DOHH2 (cell line): ENCODE data around the gene HLA-A.

ENCODE experiments used
- H3F3A ChIP-seq: fragments of 200-600 bp; sonication (generic), shearing (Covaris generic); 2 replicates; pipeline ENCODE4 v1.6.0; 2016; ENCODE audit warnings: antibody characterized with exemption, mild to moderate bottlenecking; ENCODE audit not compliant: control insufficient read depth, insufficient read depth
- H3K27ac ChIP-seq: fragments of 200-600 bp; sonication (generic); 2 replicates; pipeline ENCODE4 v1.5.1; 2014; ENCODE audit warnings: low read depth, mild to moderate bottlenecking, low read length, moderate library complexity
- H3K27me3 ChIP-seq: fragments of 200-600 bp; sonication (generic); 2 replicates; pipeline ENCODE4 v1.6.1; 2014; ENCODE audit warnings: mild to moderate bottlenecking, low read length, mixed read lengths; ENCODE audit not compliant: control insufficient read depth
- H3K36me3 ChIP-seq: fragments of 200-600 bp; sonication (generic); 2 replicates; pipeline ENCODE4 v1.6.1; 2014; ENCODE audit warnings: mild to moderate bottlenecking, low read length, moderate library complexity, mixed read lengths; ENCODE audit not compliant: control insufficient read depth
- H3K4me1 ChIP-seq: fragments of 200-600 bp; sonication (generic); 2 replicates; pipeline ENCODE4 v1.6.1; 2014; ENCODE audit warnings: mild to moderate bottlenecking, low read length, mixed read lengths; ENCODE audit not compliant: control insufficient read depth
- H3K4me2 ChIP-seq: fragments of 200-600 bp; sonication (generic); 2 replicates; pipeline ENCODE4 v1.6.0; 2014; ENCODE audit warnings: mild to moderate bottlenecking, low read length, moderate library complexity
- H3K4me3 ChIP-seq: fragments of 200-600 bp; sonication (generic); 2 replicates; pipeline ENCODE4 v1.5.1; 2014; ENCODE audit warnings: mild to moderate bottlenecking, low read length, mixed read lengths
- H3K79me2 ChIP-seq: fragments of 200-600 bp; sonication (generic); 2 replicates; pipeline ENCODE4 v1.6.1; 2014; ENCODE audit warnings: mild to moderate bottlenecking, low read length, mixed read lengths; ENCODE audit not compliant: control insufficient read depth
- H3K9me2 ChIP-seq: fragments of 200-600 bp; sonication (generic); replicated peaks from 2 replicates; pipeline ENCODE4 v1.6.1; 2014; ENCODE audit warnings: mild to moderate bottlenecking, low read length, mixed read lengths; ENCODE audit not compliant: control insufficient read depth
- H3K9me3 ChIP-seq: fragments of 200-600 bp; sonication (generic); 2 replicates; pipeline ENCODE4 v1.6.1; 2014; ENCODE audit warnings: antibody characterized with exemption, low read length, mixed read lengths; ENCODE audit not compliant: control insufficient read depth, insufficient read depth
- H4K20me1 ChIP-seq: fragments of 200-600 bp; sonication (generic); 2 replicates; pipeline ENCODE4 v1.6.0; 2014; ENCODE audit warnings: low read depth, mild to moderate bottlenecking, antibody characterized with exemption, low read length, moderate library complexity; ENCODE audit not compliant: control insufficient read depth, insufficient read depth
- EZH2phosphoT487 ChIP-seq: fragments of 200-600 bp; sonication (generic); IDR thresholded peaks from 2 replicates; pipeline ENCODE4 v1.6.1; 2017; ENCODE audit warnings: borderline replicate concordance, mild to moderate bottlenecking, antibody characterized with exemption, low read length, moderate library complexity, mixed read lengths
- TF ChIP-seq, protein P1 (sequence below): fragments of 200-600 bp; sonication (generic); IDR thresholded peaks from one replicate; pipeline ENCODE4 v1.5.1; 2014; ENCODE audit warnings: antibody characterized with exemption, mild to moderate bottlenecking, low read depth, low read length; ENCODE audit not compliant: poor library complexity, severe bottlenecking

HLA-A gene

DNA sequence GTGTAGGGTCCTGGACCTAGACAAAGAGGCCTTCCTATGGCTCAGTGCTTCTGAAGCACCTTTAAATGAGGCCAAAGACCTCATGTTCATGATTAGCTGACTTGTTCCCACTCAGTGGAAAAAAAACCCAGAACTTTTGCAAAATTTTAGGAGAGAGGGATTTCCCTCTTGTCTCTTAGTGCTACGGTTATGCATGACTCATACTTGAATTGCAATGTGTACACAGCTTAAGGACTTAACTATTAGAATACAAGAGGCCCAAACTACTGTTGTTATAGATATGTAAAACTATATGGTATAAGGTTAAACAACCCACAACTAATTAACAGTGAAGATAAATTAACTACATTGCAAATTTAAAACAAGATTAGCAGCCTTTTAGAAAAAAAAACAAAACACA, 32.3 kb upstream of the HLA-A start:
- no peaks in the 10 kb centered on the region for H3K79me2 ChIP-seq
- no peaks in the 10 kb centered on the region for H3K9me2 ChIP-seq
- H3K36me3 ChIP-seq = no peaks in the 10 kb centered on the region
- H3K4me1 ChIP-seq = no peaks in the 10 kb centered on the region
- no peaks in the 10 kb centered on the region for H4K20me1 ChIP-seq
- H3K27ac ChIP-seq = no peak overlapping the region
- no peaks in the 10 kb centered on the region for H3K9me3 ChIP-seq
- no peak for TF ChIP-seq EZH2phosphoT487
- TF ChIP-seq, protein P1, sequence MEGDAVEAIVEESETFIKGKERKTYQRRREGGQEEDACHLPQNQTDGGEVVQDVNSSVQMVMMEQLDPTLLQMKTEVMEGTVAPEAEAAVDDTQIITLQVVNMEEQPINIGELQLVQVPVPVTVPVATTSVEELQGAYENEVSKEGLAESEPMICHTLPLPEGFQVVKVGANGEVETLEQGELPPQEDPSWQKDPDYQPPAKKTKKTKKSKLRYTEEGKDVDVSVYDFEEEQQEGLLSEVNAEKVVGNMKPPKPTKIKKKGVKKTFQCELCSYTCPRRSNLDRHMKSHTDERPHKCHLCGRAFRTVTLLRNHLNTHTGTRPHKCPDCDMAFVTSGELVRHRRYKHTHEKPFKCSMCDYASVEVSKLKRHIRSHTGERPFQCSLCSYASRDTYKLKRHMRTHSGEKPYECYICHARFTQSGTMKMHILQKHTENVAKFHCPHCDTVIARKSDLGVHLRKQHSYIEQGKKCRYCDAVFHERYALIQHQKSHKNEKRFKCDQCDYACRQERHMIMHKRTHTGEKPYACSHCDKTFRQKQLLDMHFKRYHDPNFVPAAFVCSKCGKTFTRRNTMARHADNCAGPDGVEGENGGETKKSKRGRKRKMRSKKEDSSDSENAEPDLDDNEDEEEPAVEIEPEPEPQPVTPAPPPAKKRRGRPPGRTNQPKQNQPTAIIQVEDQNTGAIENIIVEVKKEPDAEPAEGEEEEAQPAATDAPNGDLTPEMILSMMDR = no peak
- H3F3A ChIP-seq = no peaks in the 10 kb centered on the region
- peaks cover 13% of the 10 kb centered on the region for H3K27me3 ChIP-seq
- no peak overlapping the region for H3K4me2 ChIP-seq
- H3K4me3 ChIP-seq = no peak overlapping the region

DNA sequence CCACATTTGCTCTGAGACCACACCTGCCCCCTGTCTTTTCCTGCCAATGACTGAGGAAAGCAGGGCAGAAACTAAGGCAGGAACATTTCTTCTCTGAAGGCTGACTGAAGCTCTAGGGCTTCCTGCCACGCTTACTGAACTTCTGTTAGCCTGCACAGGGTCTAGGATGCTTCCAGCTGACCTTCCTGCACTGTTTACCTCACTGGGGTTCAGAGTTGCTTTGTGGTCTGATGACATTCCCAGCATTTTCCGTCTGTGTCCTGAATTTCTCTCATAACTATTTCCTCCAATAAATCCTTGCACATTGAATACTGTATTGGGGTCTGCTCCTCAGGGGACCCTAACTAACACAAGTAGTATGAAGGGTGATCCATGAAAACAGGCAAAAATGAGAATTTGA, 29.5 kb upstream of the HLA-A start:
- Histone ChIP-seq H3K9me3 (no peaks in the 10 kb centered on the region), H3K4me3 (no peak overlapping the region), H4K20me1 (no peaks in the 10 kb centered on the region), H3F3A (no peaks in the 10 kb centered on the region), H3K79me2 (no peaks in the 10 kb centered on the region), H3K4me2 (no peak overlapping the region), H3K27ac (no peak overlapping the region), H3K36me3 (no peaks in the 10 kb centered on the region), H3K9me2 (no peaks in the 10 kb centered on the region), H3K27me3 (peaks cover 13% of the 10 kb centered on the region), H3K4me1 (no peaks in the 10 kb centered on the region)
- TF ChIP-seq EZH2phosphoT487 = no peak
- TF ChIP-seq, protein P1 = no peak

DNA sequence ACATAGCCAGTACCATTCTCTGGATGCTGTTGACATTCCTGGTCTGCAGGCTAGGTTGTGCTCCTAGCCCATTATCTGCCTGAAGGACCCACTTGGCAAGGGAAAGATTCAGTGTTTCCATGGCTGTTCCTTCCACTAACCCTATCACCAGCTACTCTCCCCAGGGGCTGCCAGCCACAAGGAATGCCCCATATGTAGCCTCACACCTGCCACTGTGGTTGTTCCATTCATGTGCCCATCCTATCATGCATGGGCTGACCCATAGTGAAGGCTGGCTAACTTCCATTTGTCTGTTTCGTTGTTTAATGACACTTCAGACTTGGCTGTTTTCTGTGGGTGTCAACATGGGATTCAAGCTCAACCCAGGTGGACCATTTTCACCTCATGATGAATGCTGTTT, 25.6 kb upstream of the HLA-A start:
- Histone ChIP-seq H3K4me3 (no peak overlapping the region), H3F3A (no peaks in the 10 kb centered on the region), H3K79me2 (no peaks in the 10 kb centered on the region), H3K36me3 (no peaks in the 10 kb centered on the region), H3K9me2 (no peaks in the 10 kb centered on the region), H3K4me1 (no peaks in the 10 kb centered on the region), H3K9me3 (no peaks in the 10 kb centered on the region), H4K20me1 (no peaks in the 10 kb centered on the region), H3K4me2 (no peak overlapping the region), H3K27me3 (peaks cover 9% of the 10 kb centered on the region), H3K27ac (no peak overlapping the region)
- no peak for TF ChIP-seq EZH2phosphoT487
- TF ChIP-seq, protein P1 = no peak

DNA sequence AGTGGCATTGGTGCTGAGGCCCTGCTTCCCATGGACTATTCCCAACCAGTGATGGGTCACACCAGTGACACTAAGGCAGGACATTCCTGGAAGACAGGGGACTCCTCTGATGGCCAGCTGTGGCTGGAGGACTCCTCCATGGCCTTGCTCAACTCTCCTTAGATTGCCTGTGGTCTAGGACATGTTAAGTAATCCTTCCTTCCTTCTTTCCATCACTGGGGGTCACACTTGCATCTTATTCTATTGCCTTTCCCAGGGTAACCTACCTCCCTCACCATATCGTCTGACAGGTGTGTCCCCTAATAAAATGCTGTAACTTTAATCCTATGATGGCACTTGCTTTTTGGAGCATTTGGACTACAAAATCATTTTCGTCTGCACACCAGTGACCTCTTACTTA, 24.5 kb upstream of the HLA-A start:
- Histone ChIP-seq H3K79me2 (no peaks in the 10 kb centered on the region), H3K27me3 (peaks cover 9% of the 10 kb centered on the region), H3K4me3 (no peak overlapping the region), H3K9me2 (no peaks in the 10 kb centered on the region), H3K4me2 (no peak overlapping the region), H3F3A (no peaks in the 10 kb centered on the region), H3K4me1 (no peaks in the 10 kb centered on the region), H3K9me3 (no peaks in the 10 kb centered on the region), H3K36me3 (no peaks in the 10 kb centered on the region), H3K27ac (no peak overlapping the region), H4K20me1 (no peaks in the 10 kb centered on the region)
- TF ChIP-seq, protein P1 = no peak
- no peak for TF ChIP-seq EZH2phosphoT487
